NOMO-1 (cell line): ENCODE data around the gene ANO7.

Experiments
- DNase-seq, 2 experiments: peaks; one replicate each; lab custom pipeline; 2025; ENCODE audit not compliant: unreplicated experiment in 2 of 2; lab: John Stamatoyannopoulos, UW

Gene ANO7

GRCh38 chr2:241269707-241270520 is 81.4 kb downstream of the ANO7 start:
- DNase-seq = no peak

DNA sequence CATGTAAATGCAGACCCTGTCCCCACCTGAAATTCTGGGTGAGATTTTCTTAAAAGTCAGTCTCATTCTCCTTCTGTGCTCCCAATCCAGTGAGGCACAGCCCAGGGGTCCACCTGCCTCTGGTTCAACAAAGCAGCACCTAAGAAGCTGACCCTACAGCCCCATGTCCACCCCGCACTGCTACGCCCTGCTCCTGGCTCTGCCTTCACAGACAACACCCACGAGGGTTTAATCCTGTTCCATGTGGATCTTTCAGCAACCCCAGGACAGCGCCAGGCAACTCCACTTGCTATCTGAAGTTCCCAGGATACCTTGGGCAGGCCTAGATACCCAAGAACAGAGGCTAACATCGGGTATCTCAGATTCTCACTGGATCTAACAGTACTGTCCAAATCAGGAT is 82.1 kb downstream of the ANO7 start:
- no peak for DNase-seq

GRCh38 chr2:241271706-241272302 is 83.3 kb downstream of the ANO7 start:
- DNase-seq = peak; percentile 68 to 72

DNA sequence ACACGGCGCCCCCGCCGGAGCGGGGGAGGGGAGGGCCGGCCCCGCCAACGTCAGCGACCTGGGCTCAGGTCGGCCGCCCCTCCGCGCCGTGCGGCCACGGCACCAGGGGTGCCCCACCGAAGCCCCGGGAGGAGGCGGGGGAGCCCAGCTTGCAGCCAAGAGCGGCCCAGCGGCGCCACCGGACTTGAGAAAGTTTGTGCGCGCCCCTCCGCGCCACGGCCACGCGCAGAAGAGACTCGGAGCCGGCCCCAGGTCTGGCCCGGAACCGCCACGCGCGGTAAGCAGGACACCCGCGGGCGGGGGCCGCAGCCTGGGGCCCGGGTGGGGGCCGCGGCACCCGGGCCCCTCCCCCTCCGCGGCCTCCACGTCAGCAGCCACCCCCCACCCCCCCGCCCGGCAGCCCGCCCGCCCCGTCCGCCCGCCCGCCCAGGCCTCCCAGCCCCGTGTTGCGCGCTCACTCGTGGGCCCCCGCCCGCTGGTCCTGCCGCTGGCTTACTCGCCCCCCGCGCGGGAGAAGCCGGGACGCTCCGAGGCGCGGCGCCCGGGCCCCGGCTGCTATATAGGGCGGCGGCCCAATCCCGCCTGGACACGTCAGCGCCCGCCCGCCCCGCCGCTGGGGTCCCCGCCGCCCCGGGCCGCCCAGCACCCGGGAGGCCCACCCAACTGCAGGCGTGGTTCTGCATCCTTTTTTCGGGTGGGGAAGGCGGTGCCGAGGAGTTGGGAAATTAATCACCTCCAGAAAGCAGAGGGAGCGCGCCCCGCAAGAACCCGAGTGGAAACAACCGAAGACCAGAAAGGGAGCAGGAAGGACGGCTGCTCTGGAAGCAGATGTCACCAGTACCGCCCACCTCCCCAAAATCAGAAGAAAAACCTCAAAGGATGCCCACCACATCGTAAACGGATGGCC is 84.1 kb downstream of the ANO7 start:
- peak; percentile 37 to 38 for DNase-seq

DNA sequence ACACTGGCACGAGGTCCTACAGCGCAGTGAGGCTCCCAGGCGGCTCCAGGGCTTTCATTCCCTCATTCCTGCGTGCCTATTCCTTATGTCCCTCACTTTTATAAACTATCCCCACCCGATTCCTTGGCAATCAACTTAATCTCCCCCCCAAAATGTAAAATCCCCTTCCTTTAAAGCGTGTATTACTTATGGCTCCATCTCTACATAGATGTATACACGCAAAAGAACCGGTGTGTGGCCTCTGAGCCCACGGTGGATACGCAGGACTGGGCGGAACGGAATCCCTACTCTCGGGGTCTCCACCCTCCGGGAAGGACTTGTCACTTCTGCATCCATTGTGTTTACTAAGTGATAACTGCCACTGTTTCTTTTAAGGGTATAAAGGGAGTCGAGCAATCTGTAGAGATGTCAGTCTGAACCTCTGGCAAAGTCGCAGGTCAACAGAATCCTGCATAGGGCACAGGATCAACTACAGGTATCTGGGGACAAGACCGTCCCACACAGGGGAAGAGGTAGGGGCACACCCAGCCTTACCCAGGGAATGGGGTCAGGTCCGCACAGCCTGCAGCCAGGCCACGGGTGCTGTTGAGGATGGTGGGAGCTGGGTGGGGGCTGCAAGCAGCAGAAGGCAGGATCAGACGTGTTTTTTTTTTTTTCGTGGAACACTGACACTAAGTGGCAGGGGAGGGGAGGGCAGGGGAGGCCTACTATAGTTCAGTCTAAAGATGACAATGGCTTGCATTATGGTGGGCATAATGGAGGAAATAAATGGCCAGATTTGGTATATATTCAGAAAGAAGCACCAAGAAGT is 84.9 kb downstream of the ANO7 start:
- DNase-seq = no peak

GRCh38 chr2:241274127-241274526 is 85.7 kb downstream of the ANO7 start:
- no peak for DNase-seq
